WTC11 (cell line): ENCODE results near the gene PTPRK. TPM values are rescaled to one million over a fixed set of nuclear protein-coding genes. Genes with fewer than 3 reads are reported as not detected.

Experiments
- ATAC-seq: fragments of 200-7000 bp; cut with Tn5 transposase; 2 replicates; pipeline ENCODE4 v1.10.0; 2021; ENCODE audit warnings: mild to moderate bottlenecking, moderate library complexity
- CTCF ChIA-PET: fragments of 300-600 bp; sonication (Branson Sonifier 250); formaldehyde crosslinking; loops from one replicate; lab custom pipeline; 2021; ENCODE audit warnings: antibody characterized with exemption; lab: Charles Lee
- POLR2A ChIA-PET: fragments of 350-600 bp; sonication (Branson Sonifier 250); formaldehyde crosslinking; loops from one replicate; lab custom pipeline; 2021; ENCODE audit warnings: antibody characterized with exemption; lab: Charles Lee
- DNase-seq: peaks from one replicate; pipeline ENCODE4 v3.0.0; 2021; ENCODE audit warnings: low spot score
- H3K27ac Mint-ChIP-seq: 2 replicates; pipeline ENCODE4 v1.8.0; 2021; ENCODE audit warnings: mixed read lengths
- H3K27me3 Mint-ChIP-seq: 2 replicates; pipeline ENCODE4 v1.8.0; 2021; ENCODE audit warnings: low read depth, mild to moderate bottlenecking, moderate library complexity, mixed read lengths
- H3K36me3 Mint-ChIP-seq: 2 replicates; pipeline ENCODE4 v1.8.0; 2021; ENCODE audit warnings: mixed read lengths
- H3K4me1 Mint-ChIP-seq: 2 replicates; pipeline ENCODE4 v1.8.0; 2022; ENCODE audit warnings: mixed read lengths
- H3K4me3 Mint-ChIP-seq: 2 replicates; pipeline ENCODE4 v1.8.0; 2021; ENCODE audit warnings: mild to moderate bottlenecking, moderate library complexity, mixed read lengths
- H3K9me3 Mint-ChIP-seq: 2 replicates; pipeline ENCODE4 v1.8.0; 2021; ENCODE audit warnings: mixed read lengths
- CREB1 ChIP-seq: sonication (generic); formaldehyde crosslinking; IDR thresholded peaks from 2 replicates; pipeline ENCODE4 v1.8.0; 2023; ENCODE audit warnings: mild to moderate bottlenecking, missing genetic modification reagents
- ELF4 ChIP-seq: sonication (generic); formaldehyde crosslinking; IDR thresholded peaks from 2 replicates; pipeline ENCODE4 v1.8.1; 2022; ENCODE audit warnings: low read depth, mild to moderate bottlenecking, moderate library complexity, missing genetic modification reagents
- ESRRA ChIP-seq: sonication (generic); formaldehyde crosslinking; IDR thresholded peaks from 2 replicates; pipeline ENCODE4 v1.8.1; 2022; ENCODE audit warnings: mild to moderate bottlenecking, missing genetic modification reagents, borderline replicate concordance
- HMGA2 ChIP-seq: fragments of 250-450 bp; sonication (Bioruptor Pico); IDR thresholded peaks from 2 replicates; pipeline ENCODE4 v1.4.0; 2021; ENCODE audit warnings: mild to moderate bottlenecking, moderate library complexity
- IRF2 ChIP-seq: sonication (generic); formaldehyde crosslinking; IDR thresholded peaks from 2 replicates; pipeline ENCODE4 v1.8.0; 2022; ENCODE audit warnings: low read depth, missing genetic modification reagents, borderline replicate concordance
- JUN ChIP-seq: sonication (generic); formaldehyde crosslinking; IDR thresholded peaks from 2 replicates; pipeline ENCODE4 v1.8.0; 2023; ENCODE audit warnings: mild to moderate bottlenecking, missing genetic modification reagents
- MXD4 ChIP-seq: fragments of 250-450 bp; sonication (Bioruptor Pico); IDR thresholded peaks from 2 replicates; pipeline ENCODE4 v1.8.0; 2021; ENCODE audit warnings: mild to moderate bottlenecking, moderate library complexity, borderline replicate concordance
- MYBL2 ChIP-seq: sonication (generic); formaldehyde crosslinking; IDR thresholded peaks from 2 replicates; pipeline ENCODE4 v1.8.1; 2023; ENCODE audit warnings: mild to moderate bottlenecking, moderate library complexity, missing genetic modification reagents
- NFATC4 ChIP-seq: fragments of 250-450 bp; sonication (Bioruptor Pico); IDR thresholded peaks from 2 replicates; pipeline ENCODE4 v1.9.0; 2021; ENCODE audit warnings: mild to moderate bottlenecking
- NFYB ChIP-seq: sonication (generic); formaldehyde crosslinking; conservative IDR thresholded peaks from 2 replicates; pipeline ENCODE4 v1.8.0; 2022; ENCODE audit warnings: low read depth, missing genetic modification reagents
- NR3C1 ChIP-seq: sonication (generic); formaldehyde crosslinking; conservative IDR thresholded peaks from 2 replicates; pipeline ENCODE4 v1.8.1; 2023; ENCODE audit warnings: low read depth, mild to moderate bottlenecking, missing genetic modification reagents
- SOX15 ChIP-seq: fragments of 250-450 bp; sonication (Bioruptor Pico); IDR thresholded peaks from 2 replicates; pipeline ENCODE4 v1.9.0; 2021; ENCODE audit warnings: mild to moderate bottlenecking
- TEAD4 ChIP-seq: sonication (generic); formaldehyde crosslinking; IDR thresholded peaks from 2 replicates; pipeline ENCODE4 v1.8.0; 2022; ENCODE audit warnings: mild to moderate bottlenecking, missing genetic modification reagents
- TP53 ChIP-seq: sonication (generic); formaldehyde crosslinking; IDR thresholded peaks from 2 replicates; pipeline ENCODE4 v1.8.1; 2023; ENCODE audit warnings: mild to moderate bottlenecking, missing genetic modification reagents
- ZNF423 ChIP-seq: fragments of 250-450 bp; sonication (Bioruptor Pico); IDR thresholded peaks from 2 replicates; pipeline ENCODE4 v2.1.2; 2022; ENCODE audit warnings: mild to moderate bottlenecking, moderate library complexity
- ZNF671 ChIP-seq: fragments of 250-450 bp; sonication (Bioruptor Pico); IDR thresholded peaks from 2 replicates; pipeline ENCODE4 v1.8.0; 2021; ENCODE audit warnings: mild to moderate bottlenecking
- total RNA-seq: library from RNA; stranded (reverse); gene quantifications from 3 replicates; pipeline ENCODE4 v1.2.3, GENCODE V29; 2021
- TF ChIP-seq, protein P1 (sequence below): sonication (generic); formaldehyde crosslinking; IDR thresholded peaks from 2 replicates; pipeline ENCODE4 v1.8.1; 2022; ENCODE audit warnings: low read depth, mild to moderate bottlenecking, moderate library complexity, missing genetic modification reagents, borderline replicate concordance
- TF ChIP-seq, protein P2 (sequence below): sonication (generic); formaldehyde crosslinking; IDR thresholded peaks from 2 replicates; pipeline ENCODE4 v1.8.0; 2022; ENCODE audit warnings: mild to moderate bottlenecking, missing genetic modification reagents
- TF ChIP-seq, protein P3 (sequence below): fragments of 250-450 bp; sonication (Bioruptor Pico); IDR thresholded peaks from 2 replicates; pipeline ENCODE4 v1.8.0; 2021; ENCODE audit warnings: mild to moderate bottlenecking
- TF ChIP-seq, protein P4 (sequence below): fragments of 250-450 bp; sonication (Bioruptor Pico); IDR thresholded peaks from 2 replicates; pipeline ENCODE4 v1.9.0; 2021; ENCODE audit warnings: mild to moderate bottlenecking
- TF ChIP-seq, protein P5 (sequence below): sonication (generic); formaldehyde crosslinking; IDR thresholded peaks from 2 replicates; pipeline ENCODE4 v1.8.1; 2022; ENCODE audit warnings: low read depth, missing genetic modification reagents, borderline replicate concordance
- TF ChIP-seq, protein P6 (sequence below): sonication (generic); formaldehyde crosslinking; IDR thresholded peaks from 2 replicates; pipeline ENCODE4 v1.8.1; 2023; ENCODE audit warnings: mild to moderate bottlenecking, missing genetic modification reagents, moderate library complexity
- TF ChIP-seq, protein P7 (sequence below): fragments of 250-450 bp; sonication (Bioruptor Pico); IDR thresholded peaks from 2 replicates; pipeline ENCODE4 v1.9.0; 2021; ENCODE audit warnings: mild to moderate bottlenecking

PTPRK gene
- total RNA-seq, 1 experiment from 2014 or later: 44.8 TPM

DNA sequence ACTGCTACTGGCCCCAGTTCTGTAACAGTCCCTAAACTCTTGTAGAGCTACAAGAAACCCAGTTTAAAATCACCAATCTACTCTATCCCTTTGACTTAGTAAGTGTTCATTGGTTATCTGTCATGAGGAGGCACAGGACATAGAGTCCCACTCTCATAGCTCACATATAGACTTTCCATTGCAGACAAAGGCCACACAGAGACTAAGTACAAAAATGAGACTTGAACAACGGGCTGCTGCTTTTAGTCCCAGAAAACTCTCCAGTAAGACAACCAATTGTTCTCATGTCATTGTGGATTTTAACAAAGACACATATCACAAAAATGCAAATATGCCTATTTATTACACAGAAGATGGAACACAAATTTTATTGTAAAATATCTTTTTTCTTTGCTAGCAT is 197.4 kb downstream of the PTPRK start (continued):
- TF ChIP-seq, protein P1, sequence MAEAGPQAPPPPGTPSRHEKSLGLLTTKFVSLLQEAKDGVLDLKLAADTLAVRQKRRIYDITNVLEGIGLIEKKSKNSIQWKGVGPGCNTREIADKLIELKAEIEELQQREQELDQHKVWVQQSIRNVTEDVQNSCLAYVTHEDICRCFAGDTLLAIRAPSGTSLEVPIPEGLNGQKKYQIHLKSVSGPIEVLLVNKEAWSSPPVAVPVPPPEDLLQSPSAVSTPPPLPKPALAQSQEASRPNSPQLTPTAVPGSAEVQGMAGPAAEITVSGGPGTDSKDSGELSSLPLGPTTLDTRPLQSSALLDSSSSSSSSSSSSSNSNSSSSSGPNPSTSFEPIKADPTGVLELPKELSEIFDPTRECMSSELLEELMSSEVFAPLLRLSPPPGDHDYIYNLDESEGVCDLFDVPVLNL (CRISPR knock-in tag): no peak
- TF ChIP-seq IRF2 (CRISPR knock-in tag): no peak
- TF ChIP-seq NFATC4 (CRISPR knock-in tag): no peak
- no peak for TF ChIP-seq ELF4 (CRISPR knock-in tag)
- no peak for TF ChIP-seq ZNF671 (CRISPR knock-in tag)

DNA sequence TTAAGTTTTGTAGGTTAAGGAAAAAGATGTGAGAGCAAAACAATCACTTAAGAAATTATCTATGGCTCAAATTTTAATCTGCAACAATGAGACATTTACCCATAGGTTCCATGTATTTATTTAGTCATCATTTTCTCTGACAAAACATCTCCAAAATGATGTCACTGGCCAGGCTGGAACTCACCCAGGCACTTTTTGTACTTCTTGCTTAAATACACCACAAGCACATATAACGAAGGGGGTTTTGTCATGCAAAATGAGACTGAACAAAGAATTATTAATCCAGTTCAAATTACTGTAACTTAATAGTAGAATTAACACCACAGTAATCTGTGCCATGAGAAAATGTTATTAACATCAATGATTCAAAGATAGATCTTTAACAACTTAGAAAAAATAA is 200.5 kb downstream of the PTPRK start:
- no peak for TF ChIP-seq SOX15 (CRISPR knock-in tag)
- TF ChIP-seq ZNF423 (CRISPR knock-in tag): no peak
- TF ChIP-seq NFYB (CRISPR knock-in tag): no peak
- TF ChIP-seq, protein P2, sequence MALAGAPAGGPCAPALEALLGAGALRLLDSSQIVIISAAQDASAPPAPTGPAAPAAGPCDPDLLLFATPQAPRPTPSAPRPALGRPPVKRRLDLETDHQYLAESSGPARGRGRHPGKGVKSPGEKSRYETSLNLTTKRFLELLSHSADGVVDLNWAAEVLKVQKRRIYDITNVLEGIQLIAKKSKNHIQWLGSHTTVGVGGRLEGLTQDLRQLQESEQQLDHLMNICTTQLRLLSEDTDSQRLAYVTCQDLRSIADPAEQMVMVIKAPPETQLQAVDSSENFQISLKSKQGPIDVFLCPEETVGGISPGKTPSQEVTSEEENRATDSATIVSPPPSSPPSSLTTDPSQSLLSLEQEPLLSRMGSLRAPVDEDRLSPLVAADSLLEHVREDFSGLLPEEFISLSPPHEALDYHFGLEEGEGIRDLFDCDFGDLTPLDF: no peak
- TF ChIP-seq ESRRA: no peak
- TF ChIP-seq, protein P3, sequence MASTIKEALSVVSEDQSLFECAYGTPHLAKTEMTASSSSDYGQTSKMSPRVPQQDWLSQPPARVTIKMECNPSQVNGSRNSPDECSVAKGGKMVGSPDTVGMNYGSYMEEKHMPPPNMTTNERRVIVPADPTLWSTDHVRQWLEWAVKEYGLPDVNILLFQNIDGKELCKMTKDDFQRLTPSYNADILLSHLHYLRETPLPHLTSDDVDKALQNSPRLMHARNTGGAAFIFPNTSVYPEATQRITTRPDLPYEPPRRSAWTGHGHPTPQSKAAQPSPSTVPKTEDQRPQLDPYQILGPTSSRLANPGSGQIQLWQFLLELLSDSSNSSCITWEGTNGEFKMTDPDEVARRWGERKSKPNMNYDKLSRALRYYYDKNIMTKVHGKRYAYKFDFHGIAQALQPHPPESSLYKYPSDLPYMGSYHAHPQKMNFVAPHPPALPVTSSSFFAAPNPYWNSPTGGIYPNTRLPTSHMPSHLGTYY (CRISPR knock-in tag): no peak
- TF ChIP-seq MYBL2: no peak
- TF ChIP-seq, protein P4, sequence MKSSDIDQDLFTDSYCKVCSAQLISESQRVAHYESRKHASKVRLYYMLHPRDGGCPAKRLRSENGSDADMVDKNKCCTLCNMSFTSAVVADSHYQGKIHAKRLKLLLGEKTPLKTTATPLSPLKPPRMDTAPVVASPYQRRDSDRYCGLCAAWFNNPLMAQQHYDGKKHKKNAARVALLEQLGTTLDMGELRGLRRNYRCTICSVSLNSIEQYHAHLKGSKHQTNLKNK: no peak
- TF ChIP-seq TEAD4: no peak
- Mint-ChIP-seq H3K27me3 (no peaks in the 10 kb centered on the region), H3K9me3 (no peaks in the 10 kb centered on the region), H3K4me3 (no peak overlapping the region), H3K4me1 (peaks cover 49% of the 10 kb centered on the region), H3K27ac (no peak overlapping the region), H3K36me3 (no peaks in the 10 kb centered on the region)
- ChIA-PET POLR2A (no interaction called here), CTCF (no interaction called here)
- ATAC-seq: no peak
- no peak for DNase-seq

DNA sequence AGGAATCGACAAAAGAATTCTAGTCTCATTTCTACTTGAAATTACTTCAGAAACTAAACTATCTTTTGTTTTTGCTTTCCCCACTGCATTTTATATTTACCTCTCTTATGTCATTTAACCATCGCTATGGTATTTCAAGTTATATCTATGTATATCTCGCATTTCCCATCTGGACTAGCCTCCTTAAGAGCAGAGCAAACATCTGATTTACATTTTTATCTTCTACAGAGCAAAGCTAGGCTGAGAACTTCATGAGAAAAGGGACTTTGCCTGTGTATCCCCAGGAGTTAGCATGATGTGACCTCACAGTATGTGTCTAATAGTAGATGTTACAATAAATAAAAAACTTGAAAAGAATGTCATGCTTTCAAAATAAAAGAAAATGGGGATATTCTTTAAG is 201.2 kb downstream of the PTPRK start:
- DNase-seq (no peak), ATAC-seq (no peak)
- Mint-ChIP-seq H3K9me3 (no peaks in the 10 kb centered on the region), H3K27ac (no peak overlapping the region), H3K4me1 (peaks cover 56% of the 10 kb centered on the region), H3K27me3 (no peaks in the 10 kb centered on the region), H3K36me3 (no peaks in the 10 kb centered on the region), H3K4me3 (no peak overlapping the region)
- POLR2A ChIA-PET: no interaction called here
- CTCF ChIA-PET: no interaction called here
- no peak for TF ChIP-seq MXD4 (CRISPR knock-in tag)
- TF ChIP-seq NR3C1 (CRISPR knock-in tag): no peak
- TF ChIP-seq, protein P5, sequence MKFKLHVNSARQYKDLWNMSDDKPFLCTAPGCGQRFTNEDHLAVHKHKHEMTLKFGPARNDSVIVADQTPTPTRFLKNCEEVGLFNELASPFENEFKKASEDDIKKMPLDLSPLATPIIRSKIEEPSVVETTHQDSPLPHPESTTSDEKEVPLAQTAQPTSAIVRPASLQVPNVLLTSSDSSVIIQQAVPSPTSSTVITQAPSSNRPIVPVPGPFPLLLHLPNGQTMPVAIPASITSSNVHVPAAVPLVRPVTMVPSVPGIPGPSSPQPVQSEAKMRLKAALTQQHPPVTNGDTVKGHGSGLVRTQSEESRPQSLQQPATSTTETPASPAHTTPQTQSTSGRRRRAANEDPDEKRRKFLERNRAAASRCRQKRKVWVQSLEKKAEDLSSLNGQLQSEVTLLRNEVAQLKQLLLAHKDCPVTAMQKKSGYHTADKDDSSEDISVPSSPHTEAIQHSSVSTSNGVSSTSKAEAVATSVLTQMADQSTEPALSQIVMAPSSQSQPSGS: no peak
- no peak for TF ChIP-seq TP53 (CRISPR knock-in tag)
- TF ChIP-seq HMGA2 (CRISPR knock-in tag): no peak
- TF ChIP-seq, protein P6, sequence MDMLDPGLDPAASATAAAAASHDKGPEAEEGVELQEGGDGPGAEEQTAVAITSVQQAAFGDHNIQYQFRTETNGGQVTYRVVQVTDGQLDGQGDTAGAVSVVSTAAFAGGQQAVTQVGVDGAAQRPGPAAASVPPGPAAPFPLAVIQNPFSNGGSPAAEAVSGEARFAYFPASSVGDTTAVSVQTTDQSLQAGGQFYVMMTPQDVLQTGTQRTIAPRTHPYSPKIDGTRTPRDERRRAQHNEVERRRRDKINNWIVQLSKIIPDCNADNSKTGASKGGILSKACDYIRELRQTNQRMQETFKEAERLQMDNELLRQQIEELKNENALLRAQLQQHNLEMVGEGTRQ (CRISPR knock-in tag): no peak
- no peak for TF ChIP-seq CREB1 (CRISPR knock-in tag)
- no peak for TF ChIP-seq ELF4 (CRISPR knock-in tag)
- no peak for TF ChIP-seq JUN
- TF ChIP-seq, protein P7, sequence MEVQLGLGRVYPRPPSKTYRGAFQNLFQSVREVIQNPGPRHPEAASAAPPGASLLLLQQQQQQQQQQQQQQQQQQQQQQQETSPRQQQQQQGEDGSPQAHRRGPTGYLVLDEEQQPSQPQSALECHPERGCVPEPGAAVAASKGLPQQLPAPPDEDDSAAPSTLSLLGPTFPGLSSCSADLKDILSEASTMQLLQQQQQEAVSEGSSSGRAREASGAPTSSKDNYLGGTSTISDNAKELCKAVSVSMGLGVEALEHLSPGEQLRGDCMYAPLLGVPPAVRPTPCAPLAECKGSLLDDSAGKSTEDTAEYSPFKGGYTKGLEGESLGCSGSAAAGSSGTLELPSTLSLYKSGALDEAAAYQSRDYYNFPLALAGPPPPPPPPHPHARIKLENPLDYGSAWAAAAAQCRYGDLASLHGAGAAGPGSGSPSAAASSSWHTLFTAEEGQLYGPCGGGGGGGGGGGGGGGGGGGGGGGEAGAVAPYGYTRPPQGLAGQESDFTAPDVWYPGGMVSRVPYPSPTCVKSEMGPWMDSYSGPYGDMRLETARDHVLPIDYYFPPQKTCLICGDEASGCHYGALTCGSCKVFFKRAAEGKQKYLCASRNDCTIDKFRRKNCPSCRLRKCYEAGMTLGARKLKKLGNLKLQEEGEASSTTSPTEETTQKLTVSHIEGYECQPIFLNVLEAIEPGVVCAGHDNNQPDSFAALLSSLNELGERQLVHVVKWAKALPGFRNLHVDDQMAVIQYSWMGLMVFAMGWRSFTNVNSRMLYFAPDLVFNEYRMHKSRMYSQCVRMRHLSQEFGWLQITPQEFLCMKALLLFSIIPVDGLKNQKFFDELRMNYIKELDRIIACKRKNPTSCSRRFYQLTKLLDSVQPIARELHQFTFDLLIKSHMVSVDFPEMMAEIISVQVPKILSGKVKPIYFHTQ (CRISPR knock-in tag): no peak
- TF ChIP-seq ZNF671 (CRISPR knock-in tag): no peak
